Activated CD4-positive, alpha-beta T cell treated with anti-CD3 and anti-CD28 coated beads, Interleukin-2, amount 50 U/mL, for 24 hours (primary cell): Measurements from ENCODE around the gene APBA1.

Source experiments
- DNase-seq, 2 donors: peaks; one replicate each; pipeline ENCODE4 v3.0.0-alpha.2; 2020; ENCODE audit warnings: low read depth in 1 of 2, low spot score in 1 of 2

Gene APBA1

DNA sequence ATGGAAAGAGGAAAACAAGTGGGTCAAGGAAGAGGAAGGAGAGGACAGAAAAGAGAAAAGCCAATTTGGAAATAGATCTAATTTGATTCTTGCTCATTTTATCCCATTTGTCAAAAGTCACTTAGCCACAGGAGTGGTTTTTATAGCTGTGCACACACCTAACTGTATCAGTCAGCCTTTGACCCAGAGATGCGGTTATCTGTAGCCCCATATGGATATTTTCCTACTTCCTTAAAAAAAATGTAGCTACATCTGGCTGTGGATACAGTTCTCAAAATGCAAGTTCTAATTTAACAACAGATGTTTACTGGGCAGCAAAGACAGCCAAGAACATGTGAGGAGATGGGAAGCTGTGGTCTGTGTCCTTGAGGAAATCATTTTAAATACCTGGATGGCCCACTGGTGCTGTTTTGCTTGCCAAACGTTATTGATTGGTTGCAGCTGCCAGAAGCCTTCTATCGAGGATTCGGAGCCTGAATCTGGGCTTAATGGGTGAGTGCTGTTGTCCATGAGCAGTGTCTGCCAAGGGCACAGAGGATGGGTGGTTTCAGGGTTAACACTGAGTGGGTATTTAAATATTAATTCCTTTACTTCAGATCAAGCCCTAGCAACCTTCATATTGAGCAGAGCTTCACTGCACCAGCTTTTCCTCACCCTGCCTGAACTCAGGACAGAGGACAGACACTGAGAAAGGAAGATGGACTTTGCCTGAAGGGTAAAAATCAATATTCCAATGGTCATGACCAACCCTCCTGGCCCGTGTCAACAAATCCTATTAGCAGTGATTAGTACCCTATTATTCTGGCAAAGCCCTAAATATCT lies 92.2 kb downstream of the APBA1 start:
- DNase-seq: no peak

GRCh38 chr9:69579032-69579758 lies 93.0 kb downstream of the APBA1 start:
- no peak for DNase-seq

- DNase-seq: no peak
These were observed 94.1 kb downstream of the APBA1 start for GRCh38 chr9:69578026-69578425.

DNA sequence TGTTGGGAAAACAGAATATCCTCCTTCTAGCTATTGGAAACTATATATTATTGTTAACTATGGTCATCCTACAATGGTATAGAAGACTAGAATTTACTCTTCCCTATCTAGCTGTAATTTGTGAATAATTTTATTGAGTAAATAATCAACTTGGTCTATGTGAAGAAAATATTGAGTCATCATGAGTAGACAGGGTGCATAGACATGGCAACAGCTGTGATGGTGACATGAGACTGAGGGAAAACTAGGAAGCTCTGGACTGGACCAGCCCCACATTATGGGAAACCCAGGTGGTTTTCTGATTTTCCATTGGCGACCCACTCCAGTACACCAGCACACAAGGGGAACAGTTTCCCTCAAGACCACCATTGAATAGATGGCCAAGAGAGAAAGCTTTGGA lies 95.0 kb downstream of the APBA1 start:
- DNase-seq: no peak

DNA sequence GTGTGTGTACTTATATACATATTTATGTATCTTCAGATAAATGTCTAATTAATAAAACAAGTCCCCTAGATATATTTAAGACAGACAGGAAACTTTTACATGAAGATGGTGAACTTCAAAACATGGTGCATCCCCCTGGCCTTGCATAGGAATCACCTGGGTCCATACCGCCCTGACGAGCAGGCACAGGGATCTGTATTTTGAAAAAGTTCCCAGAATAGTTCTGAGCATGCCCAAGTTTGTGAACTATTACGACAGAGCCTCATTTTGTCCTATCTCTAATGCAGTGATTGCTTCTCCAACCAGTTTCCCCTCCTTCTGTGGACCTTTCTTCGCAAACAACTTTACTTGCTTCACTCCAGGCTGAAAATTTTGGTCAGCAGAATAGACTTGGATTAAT lies 98.1 kb downstream of the APBA1 start:
- no peak for DNase-seq

DNA sequence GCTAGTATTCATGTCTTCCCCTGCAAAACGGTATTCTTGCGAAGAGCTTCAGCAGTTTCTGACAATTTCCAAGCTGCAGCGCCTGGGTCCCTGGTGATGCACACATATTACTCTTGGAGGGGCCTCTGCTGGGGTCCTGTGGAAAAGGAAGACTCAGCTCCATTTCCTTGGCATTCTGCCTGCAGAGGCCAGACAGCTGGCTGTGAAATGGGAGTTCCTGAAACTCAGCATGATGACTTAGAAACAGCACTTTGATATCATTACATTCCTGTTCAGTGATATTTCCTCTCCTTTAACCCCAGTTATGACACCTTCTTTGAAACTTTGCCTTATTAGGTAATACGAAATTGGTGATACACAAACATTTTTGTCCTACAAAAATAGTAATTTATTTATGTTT lies 98.5 kb downstream of the APBA1 start:
- DNase-seq: no peak

- DNase-seq: no peak
These were observed 99.6 kb downstream of the APBA1 start for GRCh38 chr9:69572611-69573010.

- no peak for DNase-seq
These were observed 101.1 kb downstream of the APBA1 start for GRCh38 chr9:69571032-69571431.

- no peak for DNase-seq
These were observed 102.3 kb downstream of the APBA1 start for GRCh38 chr9:69569738-69570451.

- DNase-seq: no peak
These were observed 107.6 kb downstream of the APBA1 start for GRCh38 chr9:69564557-69564956.

- DNase-seq: no peak
These were observed 113.0 kb downstream of the APBA1 start for GRCh38 chr9:69559126-69559525.

GRCh38 chr9:69556707-69557106 lies 115.5 kb downstream of the APBA1 start:
- no peak for DNase-seq

- DNase-seq: no peak
These were observed 116.4 kb downstream of the APBA1 start for GRCh38 chr9:69555802-69556201.

GRCh38 chr9:69554945-69555344 lies 117.2 kb downstream of the APBA1 start:
- no peak for DNase-seq

DNA sequence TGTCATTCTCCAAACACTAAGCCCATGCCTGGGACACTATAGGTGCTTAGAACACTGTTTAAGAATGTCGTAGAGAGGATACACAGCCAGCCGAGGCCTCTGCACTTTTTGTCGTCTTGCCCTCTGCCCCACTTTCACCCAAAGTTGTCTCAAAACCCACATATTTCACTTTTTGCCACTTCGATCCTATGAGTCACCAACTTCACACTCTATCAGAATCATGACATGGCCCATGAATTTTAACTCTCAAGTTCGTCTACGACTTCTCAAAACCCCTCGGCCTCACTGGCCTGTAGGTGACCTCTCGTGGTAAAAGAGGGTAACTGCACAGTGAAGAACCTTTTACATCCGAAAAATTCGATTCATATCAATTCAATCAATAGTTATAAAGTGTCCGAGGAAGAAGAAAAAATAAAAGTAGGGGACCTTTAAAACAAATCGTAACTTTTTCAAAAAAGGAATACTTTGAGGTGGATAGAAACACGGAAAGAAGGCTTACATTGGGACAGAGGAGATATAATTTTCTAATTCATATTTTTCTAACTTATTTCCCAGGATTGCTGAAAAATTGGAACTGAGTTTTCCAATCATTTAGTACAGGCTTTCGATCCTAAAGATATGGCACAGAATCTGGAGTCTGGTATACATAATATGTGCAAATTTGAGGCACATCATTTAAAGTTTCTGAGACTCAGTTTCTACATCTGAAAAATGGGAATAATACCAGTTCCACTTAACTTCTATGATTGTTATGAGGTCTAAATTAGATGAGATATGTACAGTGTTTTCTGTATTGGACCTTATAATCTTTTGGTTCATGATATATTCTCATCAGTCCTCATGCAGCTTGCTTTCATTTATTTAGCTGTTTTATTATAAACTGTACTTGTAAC lies 122.6 kb downstream of the APBA1 start:
- peak in 1 of 2 donors; percentile 8 for DNase-seq

- no peak for DNase-seq
These were observed 123.5 kb downstream of the APBA1 start for GRCh38 chr9:69548681-69549080.

DNA sequence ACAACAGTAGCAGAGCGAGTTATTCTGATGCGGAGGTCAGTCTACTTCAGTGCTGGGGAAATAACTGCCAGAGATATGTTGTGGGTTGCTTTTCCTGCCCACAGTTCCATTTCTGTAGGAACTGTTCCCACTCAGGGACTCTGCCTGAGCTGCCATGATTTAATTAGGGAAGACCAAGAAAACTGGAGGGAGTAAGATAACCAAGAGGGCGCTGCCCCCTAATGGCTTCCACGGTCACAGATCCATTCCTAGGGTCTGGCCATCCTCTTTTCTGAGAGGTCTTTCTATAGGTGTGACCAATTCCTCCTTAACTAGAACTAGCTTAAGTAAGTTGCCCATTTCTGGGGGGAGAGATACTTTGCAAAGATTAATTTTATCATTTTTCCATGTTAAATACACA lies 125.9 kb downstream of the APBA1 start:
- DNase-seq: no peak

DNA sequence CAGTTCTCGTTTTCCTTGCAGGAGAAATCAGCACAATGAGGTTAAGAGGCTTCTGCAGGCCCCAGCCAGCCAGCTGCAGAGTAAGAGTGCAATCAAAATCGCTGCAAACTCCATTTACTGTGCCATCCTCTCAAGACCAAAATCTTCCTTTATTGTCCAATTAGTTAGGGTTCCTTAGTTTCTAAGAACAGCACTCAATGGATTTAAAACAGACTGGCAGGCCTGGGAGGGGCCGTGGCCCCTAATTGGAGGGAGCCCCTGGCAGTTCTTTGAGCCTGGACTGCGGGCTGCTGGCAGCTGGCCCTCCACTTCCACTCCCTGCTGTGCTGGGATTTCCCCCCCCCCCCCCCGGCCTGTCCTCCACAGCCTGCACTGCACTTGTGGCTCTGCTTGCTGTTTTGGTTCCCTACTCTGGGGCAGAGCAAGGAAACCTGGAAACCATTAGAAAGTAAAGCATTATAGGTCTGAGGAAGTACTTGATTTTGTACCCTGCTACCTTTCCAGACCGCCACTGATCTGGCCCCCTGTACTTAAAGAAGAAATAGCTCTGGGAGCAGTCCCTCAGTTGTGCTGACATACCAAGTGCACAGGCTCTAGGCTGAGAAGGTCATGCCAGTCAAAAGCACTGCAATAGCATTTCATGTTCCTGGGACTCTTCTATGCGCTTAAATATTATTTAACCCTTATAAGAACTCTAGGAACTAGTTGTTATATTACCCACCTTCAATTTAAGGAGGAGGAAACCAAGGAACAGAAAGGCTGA lies 129.0 kb downstream of the APBA1 start:
- no peak for DNase-seq

DNA sequence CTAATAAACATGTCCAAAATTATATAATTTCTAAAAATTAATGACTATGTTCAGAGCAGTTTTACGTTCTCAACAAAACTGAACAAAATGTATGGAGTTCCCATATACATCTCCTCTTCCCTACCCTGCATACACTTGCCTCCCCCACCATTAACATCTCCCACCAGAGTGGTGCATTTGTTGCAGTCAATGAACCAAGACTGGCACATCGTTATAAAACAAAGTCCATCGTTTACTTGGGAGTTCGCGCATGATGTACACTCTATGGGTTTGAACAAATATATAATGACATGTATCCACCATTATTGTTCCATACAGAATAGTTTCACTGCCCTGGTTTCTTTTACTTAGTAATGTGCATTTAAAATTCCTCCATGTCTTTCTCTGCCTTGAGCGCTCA lies 130.1 kb downstream of the APBA1 start:
- DNase-seq: no peak

GRCh38 chr9:69535911-69536310 lies 136.3 kb downstream of the APBA1 start:
- no peak for DNase-seq
